CD1c-positive myeloid dendritic cell (primary cell): ENCODE measurements around the gene MEF2B.
A peak's percentile ranks its signal among the peaks of the same experiment; 100 is the strongest.
"Not testable (repeated sequence)": the region's sequence is repeated elsewhere in the genome, so short reads cannot be mapped to it uniquely, and the experiment has no call there.

ENCODE experiments used
- DNase-seq: peaks from one replicate; pipeline ENCODE4 v3.0.0-alpha.2; 2016; ENCODE audit errors: extremely low spot score

The MEF2B gene

DNA sequence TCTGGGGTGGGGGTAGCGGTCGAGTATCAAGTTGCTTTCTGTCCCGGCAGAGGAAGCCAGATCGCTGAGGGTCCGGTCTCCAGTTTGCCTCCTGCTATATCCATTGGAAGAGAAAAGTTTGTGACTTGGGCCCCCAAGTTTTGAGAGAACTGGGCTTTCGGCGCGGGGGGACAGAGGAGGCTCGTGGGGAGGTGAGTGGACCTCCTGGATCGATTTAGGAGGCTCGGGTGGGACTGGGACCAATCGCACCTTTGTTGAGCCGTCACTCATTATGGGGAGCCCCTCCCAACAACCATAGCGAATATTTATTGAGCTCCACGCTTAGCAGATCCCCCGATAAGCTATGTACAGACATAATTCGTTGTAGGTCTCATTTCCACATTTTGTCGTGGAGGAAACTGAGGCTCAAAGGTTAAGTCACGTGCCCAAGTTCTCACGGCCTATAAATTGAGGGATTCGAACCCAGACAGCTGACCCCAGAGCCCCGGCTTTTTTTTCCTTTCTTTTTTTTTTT lies 22.9 kb upstream of the MEF2B start:
- DNase-seq: no peak

GRCh38 chr19:19192078-19192882 lies 22.2 kb upstream of the MEF2B start, which contains the start of the genes BORCS8 and RFXANK:
TSS of gene BORCS8 (minus strand) at chr19:19192152. CDS start at chr19:19192117, 35 bp downstream.
TSS of gene RFXANK (plus strand) at chr19:19192258. CDS start at chr19:19193947, 1,689 bp downstream.
- peak; percentile 100 for DNase-seq

DNA sequence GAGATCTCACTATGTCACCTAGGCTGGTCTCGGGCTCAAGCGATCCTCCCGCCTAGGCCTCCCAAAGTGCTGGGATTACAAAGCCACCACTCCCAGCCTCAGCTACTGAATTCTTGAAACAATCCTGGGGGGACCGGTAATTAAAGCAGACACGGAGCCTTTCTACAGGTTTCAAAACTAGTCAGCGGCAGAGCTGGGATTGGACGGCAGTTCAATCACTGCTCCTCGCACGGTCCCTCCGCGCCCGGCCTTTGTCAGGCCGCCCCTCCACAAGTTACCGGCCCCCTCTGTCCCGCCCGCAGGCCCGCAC lies 21.7 kb upstream of the MEF2B start:
- no peak for DNase-seq

GRCh38 chr19:19186742-19187141 lies 16.7 kb upstream of the MEF2B start:
- no peak for DNase-seq

GRCh38 chr19:19185853-19186740 lies 16.0 kb upstream of the MEF2B start:
- peak; percentile 77 for DNase-seq

DNA sequence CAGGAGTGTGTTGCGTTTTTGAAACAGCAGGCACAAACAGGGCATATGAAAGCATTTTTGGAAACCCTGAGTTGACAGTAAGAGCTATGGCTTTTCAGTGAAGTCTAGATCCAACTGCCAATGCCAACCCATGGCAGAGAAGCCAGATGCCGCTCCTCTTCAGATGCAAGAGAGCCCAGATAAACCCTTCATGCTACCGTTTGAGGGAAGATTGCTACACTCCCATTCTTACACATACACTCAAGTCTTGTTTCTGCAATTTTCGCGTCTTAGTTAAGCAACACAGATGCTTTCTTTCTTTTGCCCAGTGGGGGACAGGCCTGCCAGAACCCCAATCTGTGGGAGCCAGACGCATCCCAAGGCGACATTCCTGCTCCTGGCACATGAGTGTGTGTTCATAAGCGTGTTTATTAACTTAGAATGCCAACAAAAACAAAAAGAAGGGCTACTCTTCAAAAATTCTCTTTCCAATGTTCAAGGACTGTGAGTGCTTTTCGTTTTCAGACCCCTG lies 11.5 kb upstream of the MEF2B start:
- DNase-seq: no peak

DNA sequence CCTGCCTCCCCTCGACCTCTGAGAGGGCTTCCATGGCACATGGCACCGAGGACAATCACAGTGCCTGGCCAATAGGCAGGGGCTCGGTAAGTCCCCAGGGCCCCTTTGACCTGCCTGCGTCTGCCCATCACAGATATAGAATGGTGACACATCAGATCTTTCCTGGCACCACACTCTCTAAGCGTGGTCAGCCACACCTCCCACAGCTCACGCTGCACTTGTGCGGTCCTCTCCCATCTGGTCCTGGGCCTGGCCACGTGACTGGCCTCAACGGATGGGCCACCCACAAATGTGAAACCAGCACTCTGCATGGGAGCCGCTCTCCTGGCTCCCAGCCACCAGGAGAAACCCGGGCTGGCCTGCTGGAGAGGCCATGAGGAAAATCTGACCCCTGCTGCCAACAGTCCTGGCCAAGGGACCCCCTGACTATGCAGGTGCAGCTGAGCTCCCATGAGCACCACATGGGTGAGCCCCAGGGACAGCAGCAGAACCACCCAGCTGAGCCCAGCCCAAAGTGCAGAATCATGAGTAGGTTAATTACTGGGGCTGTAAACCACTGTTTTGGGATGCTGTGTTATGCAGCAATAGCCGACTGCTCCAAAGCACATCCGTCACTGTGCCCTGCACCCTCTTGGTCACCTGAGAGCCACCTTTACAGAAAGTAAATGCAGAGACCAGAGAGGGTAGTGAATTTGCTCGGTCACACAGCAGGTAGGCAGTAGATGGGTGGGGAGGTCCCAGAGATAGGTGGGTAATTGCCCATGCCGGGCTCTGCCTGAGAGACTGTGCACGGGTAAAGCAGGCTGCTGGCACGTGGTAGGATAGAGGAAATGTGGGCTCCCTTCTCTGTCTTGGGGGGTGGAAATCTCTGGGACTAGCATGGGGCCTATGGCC lies 9.7 kb upstream of the MEF2B start:
- DNase-seq: no peak

GRCh38 chr19:19176950-19177349 lies 6.9 kb upstream of the MEF2B start:
- DNase-seq: no peak

DNA sequence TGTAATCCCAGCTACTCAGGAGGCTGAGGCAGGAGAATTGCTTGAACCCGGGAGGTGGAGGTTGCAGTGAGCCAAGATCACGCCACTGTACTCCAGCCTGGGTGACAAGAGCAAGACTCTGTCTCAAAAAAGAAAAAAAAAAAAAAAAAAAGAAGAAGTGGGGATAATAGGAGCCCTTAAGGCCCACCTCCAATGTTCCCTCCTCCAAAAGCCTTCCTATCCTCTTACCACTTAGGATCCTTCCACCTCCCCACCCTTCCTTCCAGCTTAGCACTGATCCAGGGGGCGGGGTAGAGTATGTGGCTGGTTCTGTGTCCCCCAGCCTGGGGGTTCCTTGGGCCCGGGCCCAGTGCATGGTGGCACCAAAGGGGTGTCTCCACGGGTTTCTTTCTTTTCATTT lies 3.2 kb upstream of the MEF2B start:
- not testable (repeated sequence) for DNase-seq

GRCh38 chr19:19171821-19172532 lies 1.9 kb upstream of the MEF2B start:
- no peak for DNase-seq

- no peak for DNase-seq
Observed at GRCh38 chr19:19170873-19171672, 1.0 kb upstream of the MEF2B start.

GRCh38 chr19:19169236-19170052 lies 619 bp downstream of the MEF2B start:
- DNase-seq: no peak

GRCh38 chr19:19167612-19168011 lies 2.5 kb downstream of the MEF2B start:
- DNase-seq: no peak

- DNase-seq: no peak
Observed at GRCh38 chr19:19165396-19165795, 4.7 kb downstream of the MEF2B start.

- no peak for DNase-seq
Observed at GRCh38 chr19:19162495-19162894, 7.6 kb downstream of the MEF2B start.

DNA sequence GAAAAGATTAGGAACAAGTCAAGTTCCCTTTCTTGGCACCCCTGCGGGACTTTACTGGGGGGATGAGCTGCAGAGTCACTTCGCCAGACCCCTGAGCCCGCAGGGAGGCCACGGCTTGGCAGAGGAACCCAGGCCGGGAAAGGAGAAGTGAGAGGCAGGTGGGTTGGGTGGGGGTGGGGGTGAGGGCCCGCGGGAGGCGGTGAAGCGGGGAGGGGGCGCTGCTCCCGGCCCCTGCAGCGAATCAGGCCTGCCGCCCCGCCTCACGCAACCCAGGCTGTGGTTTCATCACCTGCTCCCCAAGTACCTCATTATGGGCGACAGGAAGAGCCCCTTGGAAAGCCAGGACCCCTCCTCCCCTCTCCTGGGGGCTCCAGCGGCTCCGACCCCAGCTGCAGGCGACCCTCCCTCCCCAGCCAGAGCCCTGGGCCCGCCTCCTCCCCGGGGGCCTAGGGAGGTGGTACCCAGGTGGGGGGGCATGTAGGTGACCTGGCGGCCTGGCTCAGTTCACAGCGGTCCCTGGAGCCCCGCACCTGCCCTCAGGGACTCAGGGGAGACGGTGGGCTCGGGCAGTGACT lies 9.5 kb downstream of the MEF2B start:
- DNase-seq: peak; percentile 20

DNA sequence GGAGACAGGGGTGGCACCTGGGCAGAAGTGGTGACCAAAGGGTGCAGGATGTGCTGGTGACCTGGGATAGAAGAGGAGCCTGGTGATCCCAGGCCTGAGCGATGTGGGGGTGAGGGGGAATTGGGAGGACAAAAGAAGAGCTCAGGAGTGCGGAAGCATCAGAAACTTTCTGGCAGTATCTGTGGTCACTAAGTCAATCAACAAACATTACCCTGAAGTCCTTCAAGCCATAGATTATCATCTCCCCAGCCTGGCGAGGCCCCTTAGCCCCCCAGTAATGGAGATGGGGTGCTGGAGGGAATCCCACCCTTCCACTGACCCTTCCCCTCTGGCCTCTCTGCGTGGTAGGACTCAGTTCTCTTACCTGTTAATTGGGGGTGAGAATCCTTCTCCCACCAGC lies 10.5 kb downstream of the MEF2B start:
- no peak for DNase-seq

GRCh38 chr19:19157808-19158207 lies 12.3 kb downstream of the MEF2B start:
- no peak for DNase-seq
